ENCODE measurements around the gene F2RL3.

The F2RL3 gene

GRCh38 chr19:16914421-16914820 lies 25.6 kb downstream of the F2RL3 start:
- TF ChIP-seq ZNF274 (IDR thresholded peaks at IDR 0.05; ENCODE audit: low read depth, low read length): no peak
- H3K4me3 ChIP-seq (ENCODE audit: low read length): no peak overlapping the region

- no peak overlapping the region for H3K4me3 ChIP-seq (ENCODE audit: low read length)
- no peak for TF ChIP-seq ZNF274 (IDR thresholded peaks at IDR 0.05; ENCODE audit: low read depth, low read length)
These were observed 26.3 kb downstream of the F2RL3 start for GRCh38 chr19:16915135-16915534.

GRCh38 chr19:16915734-16916133 lies 26.9 kb downstream of the F2RL3 start:
- no peak for TF ChIP-seq ZNF274 (IDR thresholded peaks at IDR 0.05; ENCODE audit: low read depth, low read length)
- no peak overlapping the region for H3K4me3 ChIP-seq (ENCODE audit: low read length)

- TF ChIP-seq ZNF274 (IDR thresholded peaks at IDR 0.05; ENCODE audit: low read depth, low read length): no peak
- H3K4me3 ChIP-seq (ENCODE audit: low read length): no peak overlapping the region
These were observed 28.6 kb downstream of the F2RL3 start for GRCh38 chr19:16917401-16917800.

- TF ChIP-seq ZNF274 (IDR thresholded peaks at IDR 0.05; ENCODE audit: low read depth, low read length): no peak
- H3K4me3 ChIP-seq (ENCODE audit: low read length): no peak overlapping the region
These were observed 30.7 kb downstream of the F2RL3 start for GRCh38 chr19:16919496-16919895.

GRCh38 chr19:16920816-16921529 lies 32.2 kb downstream of the F2RL3 start:
- TF ChIP-seq ZNF274 (IDR thresholded peaks at IDR 0.05; ENCODE audit: low read depth, low read length): no peak
- no peak overlapping the region for H3K4me3 ChIP-seq (ENCODE audit: low read length)

- H3K4me3 ChIP-seq (ENCODE audit: low read length): no peak overlapping the region
- TF ChIP-seq ZNF274 (IDR thresholded peaks at IDR 0.05; ENCODE audit: low read depth, low read length): no peak
These were observed 33.2 kb downstream of the F2RL3 start for GRCh38 chr19:16921766-16922591.

- TF ChIP-seq ZNF274 (IDR thresholded peaks at IDR 0.05; ENCODE audit: low read depth, low read length): no peak
- H3K4me3 ChIP-seq (ENCODE audit: low read length): no peak overlapping the region
These were observed 33.8 kb downstream of the F2RL3 start for GRCh38 chr19:16922592-16922934.

GRCh38 chr19:16922949-16923348 lies 34.1 kb downstream of the F2RL3 start:
- no peak for TF ChIP-seq ZNF274 (IDR thresholded peaks at IDR 0.05; ENCODE audit: low read depth, low read length)
- no peak overlapping the region for H3K4me3 ChIP-seq (ENCODE audit: low read length)

GRCh38 chr19:16927883-16928282 lies 39.1 kb downstream of the F2RL3 start:
- H3K4me3 ChIP-seq (ENCODE audit: low read length): no peak overlapping the region
- TF ChIP-seq ZNF274 (IDR thresholded peaks at IDR 0.05; ENCODE audit: low read depth, low read length): no peak

GRCh38 chr19:16928351-16928750 lies 39.6 kb downstream of the F2RL3 start:
- H3K4me3 ChIP-seq (ENCODE audit: low read length): no peak overlapping the region
- no peak for TF ChIP-seq ZNF274 (IDR thresholded peaks at IDR 0.05; ENCODE audit: low read depth, low read length)

GRCh38 chr19:16928916-16929315 lies 40.1 kb downstream of the F2RL3 start:
- TF ChIP-seq ZNF274 (IDR thresholded peaks at IDR 0.05; ENCODE audit: low read depth, low read length): no peak
- H3K4me3 ChIP-seq (ENCODE audit: low read length): no peak overlapping the region

- TF ChIP-seq ZNF274 (IDR thresholded peaks at IDR 0.05; ENCODE audit: low read depth, low read length): no peak
- H3K4me3 ChIP-seq (ENCODE audit: low read length): no peak overlapping the region
These were observed 42.0 kb downstream of the F2RL3 start for GRCh38 chr19:16930753-16931152.

- TF ChIP-seq ZNF274 (IDR thresholded peaks at IDR 0.05; ENCODE audit: low read depth, low read length): no peak
- H3K4me3 ChIP-seq (ENCODE audit: low read length): no peak overlapping the region
These were observed 42.5 kb downstream of the F2RL3 start for GRCh38 chr19:16931306-16931705.

GRCh38 chr19:16934489-16934888 lies 45.7 kb downstream of the F2RL3 start:
- H3K4me3 ChIP-seq (ENCODE audit: low read length): no peak overlapping the region
- no peak for TF ChIP-seq ZNF274 (IDR thresholded peaks at IDR 0.05; ENCODE audit: low read depth, low read length)
